ENCODE results near the gene POU2AF3.

- TF ChIP-seq CTCF (IDR thresholded peaks at IDR 0.05), result no peak
- no peak for TF ChIP-seq EZH2 (IDR thresholded peaks at IDR 0.05)
Measured at GRCh38 chr11:111330234-111330893, 32.0 kb downstream of the POU2AF3 start.

All from neural progenitor cell (in vitro differentiated cells).